ENCODE results near the gene SMC3.

DNA sequence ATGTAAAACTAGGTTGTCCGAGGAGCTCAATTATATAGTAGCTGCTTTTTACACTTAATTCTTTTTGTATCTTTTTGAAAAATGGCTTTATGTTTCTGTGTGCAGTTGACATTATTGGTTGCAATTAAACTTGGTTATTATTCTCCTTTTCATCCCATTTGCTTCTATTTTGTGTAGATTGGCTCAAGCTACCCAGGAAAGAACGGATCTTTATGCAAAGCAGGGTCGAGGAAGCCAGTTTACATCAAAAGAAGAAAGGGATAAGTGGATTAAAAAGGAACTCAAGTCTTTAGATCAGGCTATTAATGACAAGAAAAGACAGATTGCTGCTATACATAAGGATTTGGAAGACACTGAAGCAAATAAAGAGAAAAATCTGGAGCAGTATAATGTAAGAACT lies 16.5 kb downstream of the SMC3 start:
- TF ChIP-seq, protein P1, sequence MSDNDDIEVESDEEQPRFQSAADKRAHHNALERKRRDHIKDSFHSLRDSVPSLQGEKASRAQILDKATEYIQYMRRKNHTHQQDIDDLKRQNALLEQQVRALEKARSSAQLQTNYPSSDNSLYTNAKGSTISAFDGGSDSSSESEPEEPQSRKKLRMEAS (IDR thresholded peaks at IDR 0.05): no peak
- no peak for TF ChIP-seq FOXA2 (IDR thresholded peaks at IDR 0.05)
